HepG2 (cell line): ENCODE results near the gene GJB5. TPM values are rescaled to one million over a fixed set of nuclear protein-coding genes. Genes with fewer than 3 reads are reported as not detected.

ENCODE experiments used
- ATAC-seq: fragments of 200-7000 bp; cut with Tn5 transposase; 3 replicates; pipeline ENCODE4 v1.9.1; 2020; ENCODE audit warnings: mild to moderate bottlenecking, moderate library complexity
- BruUV-seq: library from RNA; stranded (reverse); fragments of 400-500 nt; replicated peaks from 2 replicates; lab custom pipeline; 2021; lab: Mats Ljungman, UMichigan
- CTCF ChIA-PET: fragments of 300-600 bp; formaldehyde crosslinking; extraction: SDS; loops from one replicate; lab custom pipeline; 2021; ENCODE audit warnings: low total read pairs, inconsistent platforms, low intra/inter-chr PET ratio; lab: Yijun Ruan, JAX
- POLR2A ChIA-PET: fragments of 350-600 bp; sonication (Branson Sonifier 250); formaldehyde crosslinking; loops from one replicate; lab custom pipeline; 2020; ENCODE audit warnings: antibody characterized with exemption, inconsistent platforms; lab: Yijun Ruan, JAX
- DNase-seq: peaks from one replicate; pipeline ENCODE4 v3.0.0-alpha.2; 2015; ENCODE audit warnings: low spot score
- FAIRE-seq: peaks from 3 replicates; lab custom pipeline; 2011; peaks lifted over from hg19 to GRCh38; lab: Jason Lieb, UNC
- H2AFZ ChIP-seq: one replicate; pipeline ENCODE4 v1.6.1; 2011; ENCODE audit warnings: low read length, inconsistent platforms
- H3K27ac ChIP-seq: fragments of 300-600 bp; 3 replicates; pipeline ENCODE4 v1.8.0; 2011; ENCODE audit warnings: mixed run types, mild to moderate bottlenecking, mixed read lengths, low read length, inconsistent platforms; ENCODE audit not compliant: insufficient read depth; ENCODE audit errors: extremely low read length
- H3K27me3 ChIP-seq, 2 experiments: fragments of 200-600 bp in 1 of 2; 2 replicates in 1 of 2; 3 replicates in 1 of 2; pipeline versions ENCODE4 v1.6.0 to v1.8.0; 2011; ENCODE audit warnings: low read length in 2 of 2, mild to moderate bottlenecking in 2 of 2, moderate library complexity in 2 of 2, inconsistent platforms in 1 of 2; ENCODE audit not compliant: insufficient read depth in 2 of 2, control insufficient read depth in 1 of 2
- H3K36me3 ChIP-seq, 2 experiments: fragments of 200-600 bp in 1 of 2; replicated peaks in 1 of 2; 2 replicates in 1 of 2; 3 replicates in 1 of 2; pipeline versions ENCODE4 v1.5.1 to v1.8.0; 2011; ENCODE audit warnings: low read length in 2 of 2, inconsistent platforms in 1 of 2; ENCODE audit not compliant: insufficient read depth in 2 of 2, control insufficient read depth in 1 of 2
- H3K4me1 ChIP-seq: 2 replicates; pipeline ENCODE4 v1.5.1; 2012; ENCODE audit warnings: low read length, inconsistent platforms; ENCODE audit not compliant: insufficient read depth
- H3K4me2 ChIP-seq: 2 replicates; pipeline ENCODE4 v1.6.0; 2011; ENCODE audit warnings: low read depth, low read length, inconsistent platforms
- H3K4me3 ChIP-seq, 3 experiments: fragments of 200-600 bp in 1 of 3; sonication (generic), shearing (Covaris generic) in 1 of 3; replicated peaks in 1 of 3; 2 replicates each; pipeline ENCODE4 v1.5.1; 2011 to 2016; ENCODE audit warnings: low read length in 3 of 3, inconsistent platforms in 2 of 3, low read depth in 2 of 3, mild to moderate bottlenecking in 2 of 3, control low read depth in 1 of 3, mixed read lengths in 1 of 3; ENCODE audit not compliant: insufficient read depth in 1 of 3
- H3K79me2 ChIP-seq: one replicate; pipeline ENCODE4 v1.6.1; 2011; ENCODE audit warnings: low read length, inconsistent platforms; ENCODE audit not compliant: insufficient read depth
- H3K9ac ChIP-seq: 2 replicates; pipeline ENCODE4 v1.6.0; 2011; ENCODE audit warnings: mild to moderate bottlenecking, low read depth, low read length, inconsistent platforms; ENCODE audit not compliant: insufficient read depth
- H3K9me3 ChIP-seq: 2 replicates; pipeline ENCODE4 v1.5.1; 2012; ENCODE audit warnings: mild to moderate bottlenecking, low read length
- H4K20me1 ChIP-seq: 2 replicates; pipeline ENCODE4 v1.6.0; 2011; ENCODE audit warnings: inconsistent platforms, mild to moderate bottlenecking, low read length, moderate library complexity; ENCODE audit not compliant: insufficient read depth
- ARNT ChIP-seq: fragments of 450-650 bp; IDR thresholded peaks from 2 replicates; pipeline ENCODE4 v1.6.1; 2017
- CREM ChIP-seq, 2 experiments: sonication (generic) in 1 of 2; formaldehyde crosslinking in 1 of 2; IDR thresholded peaks; 2 replicates each; pipeline versions ENCODE4 v1.4.0 to v1.6.1; 2016 to 2020; ENCODE audit warnings: antibody characterized with exemption in 1 of 2, mild to moderate bottlenecking in 1 of 2, missing genetic modification reagents in 1 of 2
- SSRP1 ChIP-seq: IDR thresholded peaks from 2 replicates; pipeline ENCODE4 v1.6.1; 2016; ENCODE audit warnings: control low read depth
- ZNF251 ChIP-seq: sonication (generic); formaldehyde crosslinking; IDR thresholded peaks from 2 replicates; pipeline ENCODE4 v1.9.0; 2021; ENCODE audit warnings: mild to moderate bottlenecking, missing genetic modification reagents
- ZNF614 ChIP-seq: IDR thresholded peaks from 2 replicates; pipeline ENCODE4 v1.6.1; 2018; ENCODE audit warnings: missing biosample characterization, missing genetic modification reagents, inconsistent platforms, borderline replicate concordance
- WGBS: methylation state at CpG from one replicate; pipeline ENCODE4 v1.1.6; 2017; ENCODE audit warnings: low lambda C conversion rate; 5-methylcytosine and 5-hydroxymethylcytosine counted together
- in situ Hi-C: cut with HindIII; loops from 2 replicates; pipeline ENCODE4 v1.10.0; 2017; ENCODE audit warnings: low pct_unique_long_range_greater_than_20kb; ENCODE audit not compliant: extremely low pct_ligation_motif_present
- intact Hi-C: fragments of 100-400 bp; cut with micrococcal nuclease; formaldehyde crosslinking; loops from one replicate; pipeline ENCODE4 v1.10.0; 2022; ENCODE audit not compliant: unreplicated experiment
- polyA plus RNA-seq, 8 experiments: library from polyadenylated mRNA; depleted of rRNA in 3 of 8; stranded (reverse) in 7 of 8; unstranded in 1 of 8; fragments of >200 nt; fragmentation: Illumina TruSeq in 4 of 8; extraction: Trizol in 4 of 8; gene quantifications; 2 replicates each; pipeline versions ENCODE4 v1.2.1 to v1.2.3, GENCODE V29; 2011 to 2016; ENCODE audit warnings: low read depth in 4 of 8, missing spikeins in 1 of 8, mixed read lengths in 1 of 8; ENCODE audit not compliant: insufficient read depth in 1 of 8
- total RNA-seq, 5 experiments: library from RNA; depleted of rRNA; stranded (reverse); fragments of >200 nt; fragmentation: Illumina TruSeq; extraction: Trizol; gene quantifications; 2 replicates each; pipeline ENCODE4 v1.2.3, GENCODE V29; 2016; ENCODE audit warnings: low read depth in 1 of 5
- TF ChIP-seq, protein P1 (sequence below): sonication (generic); formaldehyde crosslinking; IDR thresholded peaks from 2 replicates; pipeline ENCODE4 v1.4.0; 2020; ENCODE audit warnings: missing genetic modification reagents, borderline replicate concordance
- TF ChIP-seq, protein P2 (sequence below): sonication (generic); formaldehyde crosslinking; IDR thresholded peaks from 2 replicates; pipeline ENCODE4 v1.4.0; 2020; ENCODE audit warnings: missing genetic modification reagents
- TF ChIP-seq, protein P3 (sequence below): sonication (generic); formaldehyde crosslinking; IDR thresholded peaks from 2 replicates; pipeline ENCODE4 v1.4.0; 2020; ENCODE audit warnings: mild to moderate bottlenecking, missing genetic modification reagents

The GJB5 gene
- total and polyA plus RNA-seq, 2 of the 13 experiments (the other 11 are each of a cell fraction or from before 2014, with no cell fraction given): not detected

- intact Hi-C loops (no loop called here), in situ Hi-C loops (no loop called here)
- no peaks in the 10 kb centered on the region for H3K36me3 ChIP-seq
- no peaks in the 10 kb centered on the region for H4K20me1 ChIP-seq
- DNase-seq: no peak
- no peak for ATAC-seq
- H3K27me3 ChIP-seq: peaks cover 10 to 42% of the 10 kb centered on the region in 2 experiments; a peak in 4 of 5 replicates
- 35% methylated on average over 5 of the region's 5 CpGs for WGBS
- H3K79me2 ChIP-seq: no peaks in the 10 kb centered on the region
- FAIRE-seq: no peak
- no TSS peak for BruUV-seq
- H3K4me1 ChIP-seq: no peaks in the 10 kb centered on the region
- H3K9me3 ChIP-seq: no peaks in the 10 kb centered on the region
- TF ChIP-seq SSRP1 (CRISPR knock-in tag) (no peak), ARNT (no peak), ZNF251 (CRISPR knock-in tag) (no peak), CREM (IDR thresholded peaks at IDR 0.05) (no peak), CREM (CRISPR knock-in tag; IDR thresholded peaks at IDR 0.05) (no peak), ZNF614 (no peak)
- TF ChIP-seq, protein P1, sequence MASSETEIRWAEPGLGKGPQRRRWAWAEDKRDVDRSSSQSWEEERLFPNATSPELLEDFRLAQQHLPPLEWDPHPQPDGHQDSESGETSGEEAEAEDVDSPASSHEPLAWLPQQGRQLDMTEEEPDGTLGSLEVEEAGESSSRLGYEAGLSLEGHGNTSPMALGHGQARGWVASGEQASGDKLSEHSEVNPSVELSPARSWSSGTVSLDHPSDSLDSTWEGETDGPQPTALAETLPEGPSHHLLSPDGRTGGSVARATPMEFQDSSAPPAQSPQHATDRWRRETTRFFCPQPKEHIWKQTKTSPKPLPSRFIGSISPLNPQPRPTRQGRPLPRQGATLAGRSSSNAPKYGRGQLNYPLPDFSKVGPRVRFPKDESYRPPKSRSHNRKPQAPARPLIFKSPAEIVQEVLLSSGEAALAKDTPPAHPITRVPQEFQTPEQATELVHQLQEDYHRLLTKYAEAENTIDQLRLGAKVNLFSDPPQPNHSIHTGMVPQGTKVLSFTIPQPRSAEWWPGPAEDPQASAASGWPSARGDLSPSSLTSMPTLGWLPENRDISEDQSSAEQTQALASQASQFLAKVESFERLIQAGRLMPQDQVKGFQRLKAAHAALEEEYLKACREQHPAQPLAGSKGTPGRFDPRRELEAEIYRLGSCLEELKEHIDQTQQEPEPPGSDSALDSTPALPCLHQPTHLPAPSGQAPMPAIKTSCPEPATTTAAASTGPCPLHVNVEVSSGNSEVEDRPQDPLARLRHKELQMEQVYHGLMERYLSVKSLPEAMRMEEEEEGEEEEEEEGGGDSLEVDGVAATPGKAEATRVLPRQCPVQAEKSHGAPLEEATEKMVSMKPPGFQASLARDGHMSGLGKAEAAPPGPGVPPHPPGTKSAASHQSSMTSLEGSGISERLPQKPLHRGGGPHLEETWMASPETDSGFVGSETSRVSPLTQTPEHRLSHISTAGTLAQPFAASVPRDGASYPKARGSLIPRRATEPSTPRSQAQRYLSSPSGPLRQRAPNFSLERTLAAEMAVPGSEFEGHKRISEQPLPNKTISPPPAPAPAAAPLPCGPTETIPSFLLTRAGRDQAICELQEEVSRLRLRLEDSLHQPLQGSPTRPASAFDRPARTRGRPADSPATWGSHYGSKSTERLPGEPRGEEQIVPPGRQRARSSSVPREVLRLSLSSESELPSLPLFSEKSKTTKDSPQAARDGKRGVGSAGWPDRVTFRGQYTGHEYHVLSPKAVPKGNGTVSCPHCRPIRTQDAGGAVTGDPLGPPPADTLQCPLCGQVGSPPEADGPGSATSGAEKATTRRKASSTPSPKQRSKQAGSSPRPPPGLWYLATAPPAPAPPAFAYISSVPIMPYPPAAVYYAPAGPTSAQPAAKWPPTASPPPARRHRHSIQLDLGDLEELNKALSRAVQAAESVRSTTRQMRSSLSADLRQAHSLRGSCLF (CRISPR knock-in tag): no peak
- TF ChIP-seq, protein P2, sequence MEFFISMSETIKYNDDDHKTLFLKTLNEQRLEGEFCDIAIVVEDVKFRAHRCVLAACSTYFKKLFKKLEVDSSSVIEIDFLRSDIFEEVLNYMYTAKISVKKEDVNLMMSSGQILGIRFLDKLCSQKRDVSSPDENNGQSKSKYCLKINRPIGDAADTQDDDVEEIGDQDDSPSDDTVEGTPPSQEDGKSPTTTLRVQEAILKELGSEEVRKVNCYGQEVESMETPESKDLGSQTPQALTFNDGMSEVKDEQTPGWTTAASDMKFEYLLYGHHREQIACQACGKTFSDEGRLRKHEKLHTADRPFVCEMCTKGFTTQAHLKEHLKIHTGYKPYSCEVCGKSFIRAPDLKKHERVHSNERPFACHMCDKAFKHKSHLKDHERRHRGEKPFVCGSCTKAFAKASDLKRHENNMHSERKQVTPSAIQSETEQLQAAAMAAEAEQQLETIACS: no peak
- TF ChIP-seq, protein P3, sequence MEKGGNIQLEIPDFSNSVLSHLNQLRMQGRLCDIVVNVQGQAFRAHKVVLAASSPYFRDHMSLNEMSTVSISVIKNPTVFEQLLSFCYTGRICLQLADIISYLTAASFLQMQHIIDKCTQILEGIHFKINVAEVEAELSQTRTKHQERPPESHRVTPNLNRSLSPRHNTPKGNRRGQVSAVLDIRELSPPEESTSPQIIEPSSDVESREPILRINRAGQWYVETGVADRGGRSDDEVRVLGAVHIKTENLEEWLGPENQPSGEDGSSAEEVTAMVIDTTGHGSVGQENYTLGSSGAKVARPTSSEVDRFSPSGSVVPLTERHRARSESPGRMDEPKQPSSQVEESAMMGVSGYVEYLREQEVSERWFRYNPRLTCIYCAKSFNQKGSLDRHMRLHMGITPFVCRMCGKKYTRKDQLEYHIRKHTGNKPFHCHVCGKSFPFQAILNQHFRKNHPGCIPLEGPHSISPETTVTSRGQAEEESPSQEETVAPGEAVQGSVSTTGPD (CRISPR knock-in tag): no peak
- H3K4me2 ChIP-seq: no peak overlapping the region
- no peak overlapping the region for H3K4me3 ChIP-seq
- H3K9ac ChIP-seq: no peak overlapping the region
- CTCF ChIA-PET: no interaction called here
- H2AFZ ChIP-seq: no peak overlapping the region
- H3K27ac ChIP-seq: no peak overlapping the region
- POLR2A ChIA-PET: no interaction called here
Observed at GRCh38 chr1:34779005-34779404, 24.2 kb downstream of the GJB5 start.
